Liver (tissue), 9 donors: ENCODE measurements around the gene YIPF1. TPM values are rescaled to one million over a fixed set of nuclear protein-coding genes. Genes with fewer than 3 reads are reported as not detected.

Experiments used
- DNase-seq: peaks from one replicate; pipeline ENCODE4 v3.0.0-alpha.2; 2017; ENCODE audit warnings: low spot score
- H3K27ac ChIP-seq, 2 donors: one replicate each; pipeline ENCODE4 v1.7.0; 2013; ENCODE audit warnings: inconsistent platforms in 2 of 2, low read length in 2 of 2, control low read depth in 1 of 2, low read depth in 1 of 2, mild to moderate bottlenecking in 1 of 2
- H3K27me3 ChIP-seq, 4 donors: one replicate each; pipeline versions ENCODE4 v1.6.1 to v1.7.0; 2013; ENCODE audit warnings: low read length in 3 of 4, inconsistent platforms in 1 of 4, mild to moderate bottlenecking in 1 of 4, moderate library complexity in 1 of 4; ENCODE audit not compliant: control insufficient read depth in 4 of 4, insufficient read depth in 4 of 4
- H3K36me3 ChIP-seq, 4 donors: one replicate each; pipeline versions ENCODE4 v1.6.1 to v1.7.0; 2013; ENCODE audit warnings: low read length in 3 of 4, mild to moderate bottlenecking in 3 of 4, low read depth in 1 of 4, moderate library complexity in 1 of 4; ENCODE audit not compliant: control insufficient read depth in 4 of 4, insufficient read depth in 3 of 4
- H3K4me1 ChIP-seq, 4 donors: one replicate each; pipeline versions ENCODE4 v1.6.1 to v1.7.0; 2013; ENCODE audit warnings: low read length in 3 of 4, mild to moderate bottlenecking in 3 of 4, moderate library complexity in 1 of 4; ENCODE audit not compliant: control insufficient read depth in 4 of 4, insufficient read depth in 4 of 4
- H3K4me3 ChIP-seq, 3 donors: one replicate each; pipeline versions ENCODE4 v1.6.1 to v1.7.0; 2013; ENCODE audit warnings: low read length in 3 of 3, control low read depth in 1 of 3, low read depth in 1 of 3, mild to moderate bottlenecking in 1 of 3
- H3K9ac ChIP-seq, 2 donors: one replicate each; pipeline ENCODE4 v1.7.0; 2013; ENCODE audit warnings: low read length in 2 of 2, mild to moderate bottlenecking in 2 of 2, moderate library complexity in 2 of 2, control low read depth in 1 of 2, low read depth in 1 of 2
- H3K9me3 ChIP-seq, 4 donors: one replicate each; pipeline versions ENCODE4 v1.6.1 to v1.7.0; 2013; ENCODE audit warnings: low read length in 3 of 4; ENCODE audit not compliant: control insufficient read depth in 4 of 4
- EGR1 ChIP-seq, 2 donors: IDR thresholded peaks; 2 replicates each; pipeline ENCODE4 v1.6.1; 2016 to 2018; ENCODE audit warnings: antibody characterized with exemption in 2 of 2, low read depth in 2 of 2
- FOXA1 ChIP-seq: IDR thresholded peaks from 2 replicates; pipeline ENCODE4 v1.6.1; 2016; ENCODE audit warnings: antibody characterized with exemption
- FOXA2 ChIP-seq: IDR thresholded peaks from 2 replicates; pipeline ENCODE4 v1.6.1; 2016; ENCODE audit warnings: antibody characterized with exemption
- GABPA ChIP-seq, 2 donors: IDR thresholded peaks in 1 of 2; conservative IDR thresholded peaks in 1 of 2; 2 replicates each; pipeline ENCODE4 v1.6.1; 2016; ENCODE audit warnings: antibody characterized with exemption in 2 of 2, mild to moderate bottlenecking in 1 of 2, moderate library complexity in 1 of 2
- HNF4A ChIP-seq, 2 donors: conservative IDR thresholded peaks; 2 replicates each; pipeline ENCODE4 v1.6.1; 2016; ENCODE audit warnings: antibody characterized with exemption in 2 of 2, mild to moderate bottlenecking in 2 of 2
- HNF4G ChIP-seq: IDR thresholded peaks from 2 replicates; pipeline ENCODE4 v1.6.1; 2016; ENCODE audit warnings: antibody characterized with exemption
- JUND ChIP-seq, 2 donors: IDR thresholded peaks; 2 replicates each; pipeline ENCODE4 v1.6.1; 2016; ENCODE audit warnings: antibody characterized with exemption in 2 of 2
- NR2F2 ChIP-seq: IDR thresholded peaks from 2 replicates; pipeline ENCODE4 v1.6.1; 2016; ENCODE audit warnings: antibody characterized with exemption
- RAD21 ChIP-seq, 2 donors: IDR thresholded peaks; 2 replicates each; pipeline ENCODE4 v1.6.1; 2016; ENCODE audit warnings: antibody characterized with exemption in 2 of 2, mild to moderate bottlenecking in 2 of 2
- RXRA ChIP-seq, 2 donors: IDR thresholded peaks; 2 replicates each; pipeline ENCODE4 v1.6.1; 2017 to 2018; ENCODE audit warnings: antibody characterized with exemption in 2 of 2, mild to moderate bottlenecking in 1 of 2
- SP1 ChIP-seq: IDR thresholded peaks from 2 replicates; pipeline ENCODE4 v1.6.1; 2018; ENCODE audit warnings: antibody characterized with exemption, mild to moderate bottlenecking
- TAF1 ChIP-seq: conservative IDR thresholded peaks from 2 replicates; pipeline ENCODE4 v1.6.1; 2016; ENCODE audit warnings: antibody characterized with exemption, mild to moderate bottlenecking
- YY1 ChIP-seq: IDR thresholded peaks from 2 replicates; pipeline ENCODE4 v1.6.1; 2016; ENCODE audit warnings: antibody characterized with exemption, mild to moderate bottlenecking
- WGBS: extraction: QIAGEN DNeasy Blood & Tissue Kit; methylation state at CpG from one replicate; pipeline ENCODE4 v1.1.7; 2013; 5-methylcytosine and 5-hydroxymethylcytosine counted together
- polyA plus RNA-seq, 2 donors: library from polyadenylated mRNA; stranded (reverse) in 1 of 2; unstranded in 1 of 2; fragments of 200-250 nt in 1 of 2; fragments of >200 nt in 1 of 2; fragmentation: Nextera tagmentation in 1 of 2; extraction: Ambion mirVana in 1 of 2; gene quantifications; one replicate each; pipeline versions ENCODE4 v1.2.1 to v1.2.3, GENCODE V29; 2013 to 2015
- total RNA-seq, 2 donors: library from RNA; depleted of rRNA; stranded (reverse); fragments of >200 nt; gene quantifications; one replicate each; pipeline ENCODE4 v1.2.3, GENCODE V29; 2014
- TF ChIP-seq, protein P1 (sequence below): IDR thresholded peaks from 2 replicates; pipeline ENCODE4 v1.6.1; 2016; ENCODE audit warnings: antibody characterized with exemption
- TF ChIP-seq, protein P2 (sequence below): IDR thresholded peaks from 2 replicates; pipeline ENCODE4 v1.6.1; 2016; ENCODE audit warnings: antibody characterized with exemption, mild to moderate bottlenecking
- TF ChIP-seq, protein P3 (sequence below): IDR thresholded peaks from 2 replicates; pipeline ENCODE4 v1.6.1; 2016; ENCODE audit warnings: antibody characterized with exemption
- TF ChIP-seq, protein P4 (sequence below): IDR thresholded peaks from 2 replicates; pipeline ENCODE4 v1.6.1; 2016; ENCODE audit warnings: antibody characterized with exemption
- TF ChIP-seq, protein P5 (sequence below): fragments of 150-350 bp; IDR thresholded peaks from 2 replicates; pipeline ENCODE4 v1.5.1; 2017; ENCODE audit warnings: improper control_type of control experiment, low read depth, low read length; ENCODE audit not compliant: missing input control
- donor health status: healthy.
- donor health status: healthy.
- donor health status: healthy.
- donor health status: healthy.
- donor health status: healthy.

Gene YIPF1
- total and polyA plus RNA-seq, 4 donors = 19.9 to 29.6 (median 28.1) TPM

DNA sequence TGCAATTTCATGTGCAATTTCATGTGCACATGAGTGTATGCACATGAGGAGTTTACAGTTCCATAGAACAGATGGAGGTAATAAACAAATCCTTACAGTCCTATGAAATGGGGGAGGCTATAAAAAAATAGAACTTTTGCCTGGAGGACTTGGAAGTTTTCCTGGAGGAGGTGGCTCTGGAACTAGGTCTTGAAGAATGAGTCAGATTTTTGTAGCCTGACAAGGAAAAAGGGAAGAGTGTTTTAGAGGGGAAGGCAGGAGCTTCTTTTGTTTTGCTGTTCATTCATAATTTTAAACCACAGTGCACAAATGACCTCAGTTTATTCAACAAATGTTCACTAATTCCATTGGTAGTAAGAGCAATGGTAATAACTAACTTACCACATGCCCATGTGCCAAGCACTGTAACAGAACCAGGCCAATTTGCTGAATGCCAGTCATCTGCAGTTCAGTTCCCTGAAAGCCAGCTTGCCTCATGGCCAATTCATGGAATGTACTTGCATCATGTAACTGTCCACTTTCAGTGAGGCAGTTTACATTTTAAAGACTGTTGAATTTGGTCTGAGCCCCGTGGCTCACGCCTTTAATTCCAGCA is 7.1 kb upstream of the YIPF1 start:
- no peak for DNase-seq
- WGBS = 29% methylated on average over 2 of the region's 2 CpGs
- TF ChIP-seq, protein P1, sequence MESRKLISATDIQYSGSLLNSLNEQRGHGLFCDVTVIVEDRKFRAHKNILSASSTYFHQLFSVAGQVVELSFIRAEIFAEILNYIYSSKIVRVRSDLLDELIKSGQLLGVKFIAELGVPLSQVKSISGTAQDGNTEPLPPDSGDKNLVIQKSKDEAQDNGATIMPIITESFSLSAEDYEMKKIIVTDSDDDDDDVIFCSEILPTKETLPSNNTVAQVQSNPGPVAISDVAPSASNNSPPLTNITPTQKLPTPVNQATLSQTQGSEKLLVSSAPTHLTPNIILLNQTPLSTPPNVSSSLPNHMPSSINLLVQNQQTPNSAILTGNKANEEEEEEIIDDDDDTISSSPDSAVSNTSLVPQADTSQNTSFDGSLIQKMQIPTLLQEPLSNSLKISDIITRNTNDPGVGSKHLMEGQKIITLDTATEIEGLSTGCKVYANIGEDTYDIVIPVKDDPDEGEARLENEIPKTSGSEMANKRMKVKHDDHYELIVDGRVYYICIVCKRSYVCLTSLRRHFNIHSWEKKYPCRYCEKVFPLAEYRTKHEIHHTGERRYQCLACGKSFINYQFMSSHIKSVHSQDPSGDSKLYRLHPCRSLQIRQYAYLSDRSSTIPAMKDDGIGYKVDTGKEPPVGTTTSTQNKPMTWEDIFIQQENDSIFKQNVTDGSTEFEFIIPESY = no peak
- TF ChIP-seq RAD21 (IDR thresholded peaks at IDR 0.05) (peak in 1 of 2 donors; percentile 39), RXRA (IDR thresholded peaks at IDR 0.05) (peak; percentile 84 to 86), JUND (IDR thresholded peaks at IDR 0.05) (peak; percentile 19 to 58), HNF4A (conservative IDR thresholded peaks at IDR 0.05) (peak; percentile 63 to 70), EGR1 (IDR thresholded peaks at IDR 0.05; ENCODE audit: low read depth in 2 of 2) (no peak), TAF1 (peak; percentile 39), YY1 (no peak), FOXA2 (no peak), FOXA1 (no peak), SP1 (peak; percentile 58), GABPA (IDR thresholded peaks at IDR 0.05 in 1 of 2, conservative IDR thresholded peaks at IDR 0.05 in 1 of 2) (no peak), NR2F2 (no peak), HNF4G (no peak)
- TF ChIP-seq, protein P2, sequence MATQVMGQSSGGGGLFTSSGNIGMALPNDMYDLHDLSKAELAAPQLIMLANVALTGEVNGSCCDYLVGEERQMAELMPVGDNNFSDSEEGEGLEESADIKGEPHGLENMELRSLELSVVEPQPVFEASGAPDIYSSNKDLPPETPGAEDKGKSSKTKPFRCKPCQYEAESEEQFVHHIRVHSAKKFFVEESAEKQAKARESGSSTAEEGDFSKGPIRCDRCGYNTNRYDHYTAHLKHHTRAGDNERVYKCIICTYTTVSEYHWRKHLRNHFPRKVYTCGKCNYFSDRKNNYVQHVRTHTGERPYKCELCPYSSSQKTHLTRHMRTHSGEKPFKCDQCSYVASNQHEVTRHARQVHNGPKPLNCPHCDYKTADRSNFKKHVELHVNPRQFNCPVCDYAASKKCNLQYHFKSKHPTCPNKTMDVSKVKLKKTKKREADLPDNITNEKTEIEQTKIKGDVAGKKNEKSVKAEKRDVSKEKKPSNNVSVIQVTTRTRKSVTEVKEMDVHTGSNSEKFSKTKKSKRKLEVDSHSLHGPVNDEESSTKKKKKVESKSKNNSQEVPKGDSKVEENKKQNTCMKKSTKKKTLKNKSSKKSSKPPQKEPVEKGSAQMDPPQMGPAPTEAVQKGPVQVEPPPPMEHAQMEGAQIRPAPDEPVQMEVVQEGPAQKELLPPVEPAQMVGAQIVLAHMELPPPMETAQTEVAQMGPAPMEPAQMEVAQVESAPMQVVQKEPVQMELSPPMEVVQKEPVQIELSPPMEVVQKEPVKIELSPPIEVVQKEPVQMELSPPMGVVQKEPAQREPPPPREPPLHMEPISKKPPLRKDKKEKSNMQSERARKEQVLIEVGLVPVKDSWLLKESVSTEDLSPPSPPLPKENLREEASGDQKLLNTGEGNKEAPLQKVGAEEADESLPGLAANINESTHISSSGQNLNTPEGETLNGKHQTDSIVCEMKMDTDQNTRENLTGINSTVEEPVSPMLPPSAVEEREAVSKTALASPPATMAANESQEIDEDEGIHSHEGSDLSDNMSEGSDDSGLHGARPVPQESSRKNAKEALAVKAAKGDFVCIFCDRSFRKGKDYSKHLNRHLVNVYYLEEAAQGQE = no peak
- TF ChIP-seq, protein P3, sequence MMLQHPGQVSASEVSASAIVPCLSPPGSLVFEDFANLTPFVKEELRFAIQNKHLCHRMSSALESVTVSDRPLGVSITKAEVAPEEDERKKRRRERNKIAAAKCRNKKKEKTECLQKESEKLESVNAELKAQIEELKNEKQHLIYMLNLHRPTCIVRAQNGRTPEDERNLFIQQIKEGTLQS = peak; percentile 92
- TF ChIP-seq, protein P4, sequence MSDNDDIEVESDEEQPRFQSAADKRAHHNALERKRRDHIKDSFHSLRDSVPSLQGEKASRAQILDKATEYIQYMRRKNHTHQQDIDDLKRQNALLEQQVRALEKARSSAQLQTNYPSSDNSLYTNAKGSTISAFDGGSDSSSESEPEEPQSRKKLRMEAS = peak; percentile 76
- TF ChIP-seq, protein P5, sequence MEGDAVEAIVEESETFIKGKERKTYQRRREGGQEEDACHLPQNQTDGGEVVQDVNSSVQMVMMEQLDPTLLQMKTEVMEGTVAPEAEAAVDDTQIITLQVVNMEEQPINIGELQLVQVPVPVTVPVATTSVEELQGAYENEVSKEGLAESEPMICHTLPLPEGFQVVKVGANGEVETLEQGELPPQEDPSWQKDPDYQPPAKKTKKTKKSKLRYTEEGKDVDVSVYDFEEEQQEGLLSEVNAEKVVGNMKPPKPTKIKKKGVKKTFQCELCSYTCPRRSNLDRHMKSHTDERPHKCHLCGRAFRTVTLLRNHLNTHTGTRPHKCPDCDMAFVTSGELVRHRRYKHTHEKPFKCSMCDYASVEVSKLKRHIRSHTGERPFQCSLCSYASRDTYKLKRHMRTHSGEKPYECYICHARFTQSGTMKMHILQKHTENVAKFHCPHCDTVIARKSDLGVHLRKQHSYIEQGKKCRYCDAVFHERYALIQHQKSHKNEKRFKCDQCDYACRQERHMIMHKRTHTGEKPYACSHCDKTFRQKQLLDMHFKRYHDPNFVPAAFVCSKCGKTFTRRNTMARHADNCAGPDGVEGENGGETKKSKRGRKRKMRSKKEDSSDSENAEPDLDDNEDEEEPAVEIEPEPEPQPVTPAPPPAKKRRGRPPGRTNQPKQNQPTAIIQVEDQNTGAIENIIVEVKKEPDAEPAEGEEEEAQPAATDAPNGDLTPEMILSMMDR = no peak
- Histone ChIP-seq H3K9ac (peak overlapping the region; percentile 4 to 6), H3K4me3 (peak overlapping the region in 1 of 3 donors; percentile 84), H3K36me3 (no peaks in the 10 kb centered on the region), H3K9me3 (no peaks in the 10 kb centered on the region), H3K4me1 (peaks cover 12 to 62% (median 53%) of the 10 kb centered on the region in 4 donors), H3K27me3 (no peaks in the 10 kb centered on the region), H3K27ac (peak overlapping the region; percentile 63 to 73)
